GM12865 (cell line): ENCODE results near the gene TMEM121.
"Not testable (repeated sequence)": the region's sequence is repeated elsewhere in the genome, so short reads cannot be mapped to it uniquely, and the experiment has no call there.

ENCODE experiments used
- DNase-seq: peaks from one replicate; pipeline ENCODE4 v3.0.0; 2010; ENCODE audit warnings: low read depth
- H3K4me3 ChIP-seq: 2 replicates; pipeline ENCODE4 v1.5.1; 2011; ENCODE audit warnings: mild to moderate bottlenecking, low read depth, low read length, control low read depth
- CTCF ChIP-seq: IDR thresholded peaks from 2 replicates; pipeline ENCODE4 v1.5.1; 2011; ENCODE audit warnings: low read length, control low read depth, low read depth, inconsistent platforms; ENCODE audit not compliant: insufficient read depth; ENCODE audit errors: missing control alignments

Gene TMEM121

GRCh38 chr14:105541218-105541875, 15.0 kb downstream of the TMEM121 start:
- DNase-seq, result no peak
- TF ChIP-seq CTCF, result no peak
- no peak overlapping the region for H3K4me3 ChIP-seq

- not testable (repeated sequence) for H3K4me3 ChIP-seq, DNase-seq
Measured at GRCh38 chr14:105545676-105546075, 19.3 kb downstream of the TMEM121 start.

GRCh38 chr14:105546410-105546809, 20.0 kb downstream of the TMEM121 start:
- DNase-seq, H3K4me3 ChIP-seq: not testable (repeated sequence)

GRCh38 chr14:105547072-105547471, 20.7 kb downstream of the TMEM121 start:
- DNase-seq, H3K4me3 ChIP-seq: not testable (repeated sequence)

- no peak for TF ChIP-seq CTCF
- no peak for DNase-seq
Measured at GRCh38 chr14:105547741-105548169, 21.4 kb downstream of the TMEM121 start.

GRCh38 chr14:105549481-105549880, 23.1 kb downstream of the TMEM121 start:
- TF ChIP-seq CTCF, result no peak
- H3K4me3 ChIP-seq, result no peak overlapping the region
- DNase-seq, result no peak

More at GRCh38 chr14:105547741-105548169, 21.4 kb downstream of the TMEM121 start:
- no peak overlapping the region for H3K4me3 ChIP-seq

GRCh38 chr14:105554022-105554421, 27.6 kb downstream of the TMEM121 start:
- no peak overlapping the region for H3K4me3 ChIP-seq
- no peak for TF ChIP-seq CTCF
- no peak for DNase-seq

- TF ChIP-seq CTCF, result no peak
- DNase-seq, result no peak
Measured at GRCh38 chr14:105554523-105554922, 28.1 kb downstream of the TMEM121 start.

GRCh38 chr14:105557671-105558070, 31.3 kb downstream of the TMEM121 start:
- DNase-seq, H3K4me3 ChIP-seq: not testable (repeated sequence)

More at GRCh38 chr14:105554523-105554922, 28.1 kb downstream of the TMEM121 start:
- no peak overlapping the region for H3K4me3 ChIP-seq
